ENCODE data around the gene FAM174B. TPM values are rescaled to one million over a fixed set of nuclear protein-coding genes. Genes with fewer than 3 reads are reported as not detected.

The FAM174B gene
- polyA plus RNA-seq, 1 donor, result 35.2 TPM

DNA sequence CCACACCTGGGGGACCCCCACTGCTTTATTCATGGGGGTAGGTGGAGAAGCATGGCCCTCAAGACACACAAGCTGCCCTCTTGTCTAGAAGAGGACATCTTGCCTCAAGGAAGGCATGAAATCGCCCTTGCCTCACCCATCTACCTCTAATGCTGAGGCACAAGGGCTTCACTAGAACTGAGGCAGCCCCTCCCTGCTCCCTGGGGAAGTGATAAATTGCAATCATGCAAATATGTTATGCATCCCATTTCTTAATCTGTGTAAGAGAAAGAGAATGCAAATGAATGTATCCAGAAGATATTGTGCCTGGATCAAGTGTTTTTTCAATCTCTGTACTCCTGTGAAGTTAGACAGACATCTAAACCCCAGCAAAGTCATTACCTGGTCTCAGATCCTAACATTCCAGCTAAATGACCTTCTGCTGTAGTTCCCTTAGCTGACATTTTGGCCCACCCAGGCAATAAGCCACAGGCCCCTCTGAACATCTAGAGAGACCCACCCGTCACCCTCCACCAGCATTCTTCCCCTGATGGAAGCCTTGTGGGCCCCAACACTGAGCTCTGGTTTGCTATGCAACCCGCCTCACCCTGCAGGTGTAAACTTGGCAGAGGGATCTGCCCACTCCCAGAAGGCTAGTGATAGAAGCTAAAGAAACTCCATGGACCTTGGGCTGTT lies 53.8 kb downstream of the FAM174B start:
- no peak for DNase-seq

DNA sequence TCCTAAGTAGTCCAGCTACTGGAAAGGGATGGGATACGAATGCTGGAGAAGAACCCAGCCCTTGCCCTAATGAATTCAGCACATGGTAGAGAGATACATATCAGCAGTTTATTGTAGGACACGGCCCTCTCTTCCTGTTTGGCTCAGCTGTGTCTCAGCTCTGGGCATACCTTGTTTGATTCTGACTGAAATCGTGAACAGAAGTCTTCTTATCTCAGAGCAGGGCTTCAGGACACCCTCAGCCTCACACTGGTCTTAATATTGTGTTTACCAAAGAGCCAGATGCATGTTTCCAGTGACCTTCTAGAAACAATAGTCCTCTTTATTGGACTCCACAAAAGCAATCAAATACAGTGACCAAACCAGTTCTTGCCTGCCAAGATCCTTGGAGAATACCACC lies 54.7 kb downstream of the FAM174B start:
- no peak for DNase-seq

- DNase-seq, result no peak
Observed at GRCh38 chr15:92599394-92599970, 56.1 kb downstream of the FAM174B start.

DNA sequence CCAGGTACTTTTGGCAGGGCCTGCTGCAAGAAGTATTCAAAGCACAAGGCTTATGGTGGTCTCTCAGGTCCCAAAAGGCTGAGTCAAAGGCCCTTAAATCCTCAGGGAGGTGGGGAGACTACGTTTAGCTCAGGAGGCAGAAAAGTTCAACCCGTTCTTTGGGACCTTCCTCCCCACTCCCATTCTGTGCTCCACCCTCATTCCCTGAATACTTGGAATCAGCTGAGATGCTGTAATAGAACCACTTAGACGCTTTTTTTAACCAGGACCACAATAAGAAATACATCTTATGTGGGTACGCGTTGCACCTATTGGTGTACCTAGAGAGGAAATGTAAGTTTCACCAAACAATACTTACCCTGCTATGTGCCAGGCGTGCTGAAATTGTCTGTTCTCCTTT lies 58.0 kb downstream of the FAM174B start:
- no peak for DNase-seq

- no peak for DNase-seq
Observed at GRCh38 chr15:92596623-92597022, 59.0 kb downstream of the FAM174B start.

- peak; percentile 32 for DNase-seq
Observed at GRCh38 chr15:92595506-92596381, 59.8 kb downstream of the FAM174B start.

- DNase-seq, result no peak
Observed at GRCh38 chr15:92591275-92591674, 64.3 kb downstream of the FAM174B start.

DNA sequence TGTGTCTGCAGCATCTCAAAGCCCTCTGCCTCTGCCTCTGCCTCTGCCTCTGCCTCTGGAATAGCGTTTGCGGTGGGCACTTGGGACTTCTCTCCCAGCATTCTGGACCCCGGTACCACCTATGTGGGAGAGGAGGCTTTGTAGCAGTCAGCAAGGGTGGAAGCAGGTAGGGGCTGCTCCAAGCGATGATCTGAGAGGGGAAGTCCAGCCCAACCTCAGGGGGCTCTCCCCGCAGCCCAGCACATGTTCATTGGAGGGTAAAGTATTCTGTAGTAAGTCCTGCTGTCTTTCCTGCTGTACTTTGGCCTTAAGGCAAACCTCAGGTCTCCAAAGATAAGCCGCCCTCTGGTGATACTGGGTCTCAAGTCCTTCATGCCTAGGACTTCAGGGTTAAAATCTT lies 68.6 kb downstream of the FAM174B start:
- no peak for DNase-seq

DNA sequence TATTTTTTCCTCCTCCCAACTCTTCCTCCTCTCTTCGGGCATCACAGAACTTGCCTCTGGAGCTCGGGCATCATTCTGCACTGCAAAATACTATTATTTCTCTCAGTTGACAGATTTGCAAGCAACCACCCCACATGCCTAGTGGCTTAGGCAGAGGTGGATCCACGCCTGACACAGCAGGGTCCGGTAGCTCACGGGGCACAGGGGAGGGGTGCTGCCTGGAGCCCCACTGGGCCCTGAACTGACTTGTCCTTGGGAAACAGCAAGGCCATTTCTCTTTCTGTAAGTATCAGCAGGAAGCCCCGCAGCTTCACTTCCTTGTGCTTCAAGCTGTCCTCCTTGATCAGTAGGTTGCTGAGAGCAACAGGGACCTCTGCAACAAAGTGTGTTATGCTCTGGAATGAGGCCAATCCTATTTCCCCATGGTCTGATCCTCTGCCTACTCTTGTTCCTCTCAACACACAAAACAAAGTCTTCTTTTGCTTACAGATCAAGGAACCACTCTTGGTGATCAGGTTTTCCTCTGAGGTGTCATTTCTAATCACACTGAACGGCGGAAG lies 69.1 kb downstream of the FAM174B start:
- DNase-seq, result no peak

- DNase-seq, result no peak
Observed at GRCh38 chr15:92584105-92584504, 71.5 kb downstream of the FAM174B start.

DNA sequence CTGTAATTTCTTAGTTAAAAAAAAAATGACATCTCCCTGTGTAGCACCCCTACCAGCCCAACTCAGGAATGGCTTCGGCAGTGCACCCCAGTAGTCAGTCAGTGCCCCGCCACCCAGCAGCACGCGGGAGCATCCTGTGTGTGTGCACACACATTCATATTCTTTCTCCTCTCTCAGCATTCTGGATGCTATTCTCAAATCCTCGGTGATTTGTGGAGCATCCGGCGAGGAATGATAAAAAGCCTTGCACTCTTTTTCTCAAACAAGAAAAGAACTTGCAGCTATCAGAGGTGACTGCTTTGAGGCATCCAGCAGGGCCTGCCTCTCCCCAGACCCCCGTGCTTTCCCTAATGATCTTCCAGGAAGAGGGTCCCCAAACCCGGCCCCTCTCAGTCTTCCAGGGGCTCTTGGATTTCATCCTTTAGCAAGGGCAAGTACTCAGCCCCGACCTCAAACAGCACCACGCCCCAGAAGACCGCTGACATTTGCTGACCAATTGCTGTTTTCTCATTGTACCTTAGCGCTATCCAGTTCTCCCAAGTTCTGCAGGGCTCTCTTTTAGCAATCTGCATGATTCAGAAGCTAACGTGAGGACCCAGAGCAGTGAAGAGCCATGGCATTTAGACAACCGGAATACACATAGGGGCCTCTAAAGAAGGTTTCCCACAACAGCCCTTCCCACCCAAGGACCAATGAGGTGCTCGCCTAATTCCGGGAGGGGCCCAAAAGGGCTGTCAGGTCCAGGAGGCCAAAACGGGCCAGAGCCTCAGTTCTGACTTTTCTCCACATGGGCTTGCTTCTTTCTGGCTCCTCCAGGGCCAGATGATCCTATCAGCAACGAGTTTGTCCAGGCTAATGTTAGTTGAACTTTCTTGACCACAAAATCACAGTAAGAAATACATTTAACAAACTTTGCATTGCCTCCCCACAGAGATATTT lies 72.2 kb downstream of the FAM174B start:
- no peak for DNase-seq

- no peak for DNase-seq
Observed at GRCh38 chr15:92582206-92582605, 73.4 kb downstream of the FAM174B start.

DNA sequence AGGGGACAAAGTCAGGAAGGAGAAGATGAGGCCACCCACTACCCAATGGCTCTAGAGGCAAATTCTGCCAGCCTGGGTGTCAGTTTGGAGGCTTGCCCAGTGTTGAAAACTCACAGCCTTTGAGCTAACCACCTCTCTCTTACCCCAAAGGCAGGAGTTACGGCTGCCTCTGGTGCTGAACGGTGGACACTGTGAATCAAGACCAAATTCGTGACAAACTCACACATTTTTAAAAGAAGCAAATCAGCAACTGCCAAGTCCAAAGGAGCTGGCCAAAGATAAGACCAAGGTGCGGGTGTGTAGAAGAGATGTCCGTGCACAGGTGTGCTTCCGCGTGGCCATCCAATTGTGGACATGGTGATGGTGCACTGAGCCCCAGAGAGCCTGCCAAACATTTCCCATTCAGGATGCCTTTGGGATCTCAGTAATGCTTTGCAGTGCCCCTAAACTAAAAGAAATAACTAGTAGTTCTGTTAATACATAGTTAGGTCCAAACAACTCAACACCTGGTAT lies 74.6 kb downstream of the FAM174B start:
- no peak for DNase-seq

DNA sequence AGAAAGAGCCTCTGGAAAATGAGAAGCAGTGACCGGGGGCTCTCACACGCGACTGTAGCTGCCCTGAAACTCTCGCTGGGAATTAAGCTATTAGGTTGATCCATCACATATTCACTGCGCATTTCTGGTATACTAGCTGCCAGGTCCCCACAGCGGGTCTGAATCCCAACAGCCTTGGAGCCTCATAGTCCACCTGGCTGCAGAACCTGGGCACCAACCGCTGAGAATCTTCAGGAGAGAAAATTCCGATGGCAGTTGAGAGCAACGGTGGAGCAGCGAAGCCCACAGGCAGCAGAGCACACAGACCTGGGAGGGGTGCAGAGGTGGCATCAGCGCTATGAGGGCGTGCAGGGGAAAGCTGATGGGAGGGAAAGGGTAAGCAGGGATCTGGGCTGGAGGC lies 75.1 kb downstream of the FAM174B start:
- no peak for DNase-seq

GRCh38 chr15:92579931-92580470 lies 75.6 kb downstream of the FAM174B start:
- DNase-seq, result no peak

- no peak for DNase-seq
Observed at GRCh38 chr15:92579486-92579885, 76.1 kb downstream of the FAM174B start.

DNA sequence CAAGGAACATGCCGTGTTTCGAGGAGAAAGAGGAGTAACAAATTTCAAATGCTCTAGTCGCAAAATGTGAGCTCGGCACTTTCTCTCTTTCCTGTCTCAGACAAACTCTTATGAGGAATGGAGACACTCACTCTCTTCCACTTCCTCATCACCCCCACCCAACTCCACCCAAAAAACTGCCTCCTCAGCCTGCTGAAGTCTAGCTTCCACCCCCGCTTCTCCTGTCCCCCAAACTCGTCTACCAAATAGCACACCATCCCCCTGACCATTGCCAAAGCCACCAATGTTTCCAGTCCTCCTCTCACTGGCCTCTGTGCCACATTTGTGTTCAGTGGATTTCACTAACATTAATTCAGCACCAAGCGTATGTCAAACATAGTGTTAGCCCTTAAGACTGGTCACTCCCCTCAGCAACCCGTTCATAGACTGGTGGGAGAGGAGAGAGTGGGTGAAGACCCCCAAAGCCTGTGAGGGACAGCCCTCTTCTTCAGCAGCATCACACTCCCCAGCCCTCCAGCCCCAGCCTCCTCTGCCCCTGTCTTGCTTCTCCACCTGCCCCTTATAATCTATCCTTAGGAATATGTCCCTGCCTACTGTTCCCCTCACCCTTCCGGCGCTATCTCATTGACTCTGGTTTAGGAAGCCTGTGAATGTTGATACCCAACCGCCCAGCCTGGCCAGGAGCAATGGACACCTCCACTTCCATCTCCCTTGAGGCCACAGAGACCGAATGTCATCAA lies 77.3 kb downstream of the FAM174B start:
- no peak for DNase-seq

- DNase-seq, result no peak
Observed at GRCh38 chr15:92576597-92577200, 78.9 kb downstream of the FAM174B start.

DNA sequence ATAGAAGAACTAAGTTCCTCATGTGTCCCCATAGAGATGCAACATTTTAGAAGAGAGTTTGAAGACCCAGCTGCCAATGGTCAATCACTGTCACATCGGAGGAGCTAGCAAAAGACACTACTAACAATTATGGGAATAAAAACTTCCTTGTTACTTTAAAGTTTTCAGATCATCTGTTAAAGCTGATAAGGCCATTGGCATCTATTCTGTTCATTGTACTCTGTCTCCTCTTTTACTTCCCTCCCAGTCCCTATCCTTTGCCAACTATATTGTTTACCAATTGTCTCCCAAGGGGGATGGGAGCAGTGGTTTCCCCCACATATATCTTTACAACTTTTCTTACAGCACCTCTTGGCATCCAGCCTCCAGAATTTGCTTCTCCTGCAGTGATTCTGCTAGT lies 81.0 kb downstream of the FAM174B start:
- DNase-seq, result no peak

- no peak for DNase-seq
Observed at GRCh38 chr15:92574161-92574560, 81.4 kb downstream of the FAM174B start.

Measured in left kidney (tissue), 2 donors.